ENCODE data around the gene IPO9. TPM values are rescaled to one million over a fixed set of nuclear protein-coding genes. Genes with fewer than 3 reads are reported as not detected.
A peak's percentile ranks its signal among the peaks of the same experiment; 100 is the strongest.

The IPO9 gene
- total RNA-seq, 1 experiment from 2014 or later, result 76.2 TPM

DNA sequence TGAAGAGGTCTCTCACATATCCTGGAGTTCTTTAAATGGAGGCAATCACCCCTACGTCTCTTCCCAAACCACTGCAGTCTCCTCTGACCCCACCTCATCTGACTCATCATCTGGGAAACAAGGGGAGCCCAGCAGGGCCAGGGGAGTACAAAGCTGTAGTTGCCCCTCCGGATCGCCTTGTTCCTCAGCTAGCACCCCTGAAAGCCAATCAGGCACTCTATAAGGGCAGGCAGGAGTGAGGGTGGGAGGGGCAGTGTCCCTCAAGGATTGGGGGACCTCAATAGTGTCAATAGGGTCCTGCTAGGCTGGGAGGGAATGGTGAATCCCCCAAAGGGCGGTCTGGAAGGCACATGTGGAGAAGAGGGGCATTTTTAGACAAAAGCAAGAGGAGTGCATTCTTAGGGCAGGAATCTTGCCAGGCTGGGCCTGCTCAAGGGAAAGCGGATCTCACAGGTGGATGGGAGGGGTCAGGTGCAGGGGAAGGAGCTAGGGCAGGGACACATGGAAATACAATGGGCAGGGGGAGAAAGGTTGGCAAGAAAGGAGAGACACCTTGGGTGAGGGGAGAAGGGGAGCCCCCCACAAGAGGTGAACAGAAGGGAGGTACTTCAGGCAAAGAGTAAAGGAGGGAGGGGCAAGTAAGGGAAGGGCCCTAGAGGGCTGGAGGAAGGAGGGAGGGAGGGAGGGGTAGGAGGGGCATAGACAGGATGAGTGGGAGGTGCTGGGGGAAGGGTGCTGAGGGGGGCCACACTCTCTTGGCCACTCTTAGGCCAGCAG is 65.6 kb downstream of the IPO9 start:
- H3K4me2 ChIP-seq, result no peak overlapping the region
- no peaks in the 10 kb centered on the region for H3K9me2 ChIP-seq (ENCODE audit: insufficient read depth)
- DNase-seq, result no peak
- H3K36me3 ChIP-seq (ENCODE audit: low read depth), result no peaks in the 10 kb centered on the region
- TF ChIP-seq EZH2 (IDR thresholded peaks at IDR 0.05; ENCODE audit: low read depth), result no peak
- TF ChIP-seq, protein P1, sequence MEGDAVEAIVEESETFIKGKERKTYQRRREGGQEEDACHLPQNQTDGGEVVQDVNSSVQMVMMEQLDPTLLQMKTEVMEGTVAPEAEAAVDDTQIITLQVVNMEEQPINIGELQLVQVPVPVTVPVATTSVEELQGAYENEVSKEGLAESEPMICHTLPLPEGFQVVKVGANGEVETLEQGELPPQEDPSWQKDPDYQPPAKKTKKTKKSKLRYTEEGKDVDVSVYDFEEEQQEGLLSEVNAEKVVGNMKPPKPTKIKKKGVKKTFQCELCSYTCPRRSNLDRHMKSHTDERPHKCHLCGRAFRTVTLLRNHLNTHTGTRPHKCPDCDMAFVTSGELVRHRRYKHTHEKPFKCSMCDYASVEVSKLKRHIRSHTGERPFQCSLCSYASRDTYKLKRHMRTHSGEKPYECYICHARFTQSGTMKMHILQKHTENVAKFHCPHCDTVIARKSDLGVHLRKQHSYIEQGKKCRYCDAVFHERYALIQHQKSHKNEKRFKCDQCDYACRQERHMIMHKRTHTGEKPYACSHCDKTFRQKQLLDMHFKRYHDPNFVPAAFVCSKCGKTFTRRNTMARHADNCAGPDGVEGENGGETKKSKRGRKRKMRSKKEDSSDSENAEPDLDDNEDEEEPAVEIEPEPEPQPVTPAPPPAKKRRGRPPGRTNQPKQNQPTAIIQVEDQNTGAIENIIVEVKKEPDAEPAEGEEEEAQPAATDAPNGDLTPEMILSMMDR (conservative IDR thresholded peaks at IDR 0.05), result no peak
- no peak overlapping the region for H2AFZ ChIP-seq
- H3K27me3 ChIP-seq (ENCODE audit: insufficient read depth, low read depth), result no peaks in the 10 kb centered on the region
- H3K4me3 ChIP-seq, result no peak overlapping the region
- intact Hi-C loops (cut with micrococcal nuclease; ENCODE audit: unreplicated experiment), result loop anchor here (1.0 kb wide), 1 partner anchor 241 kb away; no protein-coding TSS in a partner anchor
- no peak overlapping the region for H3K27ac ChIP-seq
- POLR2A ChIA-PET (ENCODE audit: unreplicated experiment), result interaction anchor here (0.6 to 0.7 kb wide), 2 partner anchors 13 to 16 kb away, joined by 3 to 4 read pairs; no protein-coding TSS in a partner anchor
- no peaks in the 10 kb centered on the region for H3K79me2 ChIP-seq (ENCODE audit: low read depth)
- BruUV-seq (replicated peaks), result no TSS peak
- H3F3A ChIP-seq (ENCODE audit: insufficient read depth, low read depth), result peaks cover 41% of the 10 kb centered on the region
- H4K20me1 ChIP-seq (ENCODE audit: insufficient read depth), result no peaks in the 10 kb centered on the region
- no peaks in the 10 kb centered on the region for H3K9me3 ChIP-seq (ENCODE audit: insufficient read depth, low read depth)
- peaks cover 29% of the 10 kb centered on the region for H3K4me1 ChIP-seq (replicated peaks; ENCODE audit: insufficient read depth)
- CTCF ChIA-PET, result interaction anchor here (0.5 to 1.8 kb wide), 4 partner anchors 12 to 179 kb away, joined by 3 to 10 read pairs (median 5); no protein-coding TSS in a partner anchor

DNA sequence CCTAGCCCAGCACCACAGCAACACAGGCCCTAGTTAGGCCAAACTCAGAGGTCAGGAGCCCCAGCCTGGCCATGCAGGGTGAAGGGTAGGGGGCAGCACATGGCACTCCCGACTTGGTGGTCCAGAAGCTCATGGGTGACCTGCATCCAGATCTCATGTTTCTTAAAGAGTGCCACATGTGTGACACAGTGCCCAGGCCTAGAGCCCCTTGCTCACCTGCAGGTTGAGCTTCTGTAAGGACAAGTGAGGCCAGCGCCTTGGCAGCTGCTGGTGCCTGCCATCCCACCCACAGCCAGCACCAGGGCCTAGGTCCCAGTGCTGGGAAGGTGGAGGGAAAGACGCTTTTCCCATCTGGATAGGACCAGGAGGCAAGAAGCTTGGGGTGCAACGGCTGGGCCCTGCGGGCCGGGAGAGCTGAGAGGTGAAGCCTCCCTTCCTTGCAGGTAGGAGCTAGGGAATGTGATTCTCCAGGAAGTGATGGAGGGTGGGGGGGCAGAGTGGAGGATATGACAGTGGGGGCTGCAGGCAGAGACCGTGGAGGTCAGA is 66.2 kb downstream of the IPO9 start:
- H3K4me2 ChIP-seq, result no peak overlapping the region
- CTCF ChIA-PET, result interaction anchor here (0.5 to 2.2 kb wide), 9 partner anchors 12 to 240 kb away, joined by 3 to 23 read pairs (median 7); no protein-coding TSS in a partner anchor
- no TSS peak for BruUV-seq (replicated peaks)
- peak in 1 of 2 experiments; percentile 24 for DNase-seq
- H3K4me1 ChIP-seq (replicated peaks; ENCODE audit: insufficient read depth), result peaks cover 29% of the 10 kb centered on the region
- no peak overlapping the region for H3K27ac ChIP-seq
- H4K20me1 ChIP-seq (ENCODE audit: insufficient read depth), result no peaks in the 10 kb centered on the region
- no peaks in the 10 kb centered on the region for H3K79me2 ChIP-seq (ENCODE audit: low read depth)
- H2AFZ ChIP-seq, result no peak overlapping the region
- H3K27me3 ChIP-seq (ENCODE audit: insufficient read depth, low read depth), result no peaks in the 10 kb centered on the region
- no peaks in the 10 kb centered on the region for H3K36me3 ChIP-seq (ENCODE audit: low read depth)
- H3F3A ChIP-seq (ENCODE audit: insufficient read depth, low read depth), result peaks cover 41% of the 10 kb centered on the region
- intact Hi-C loops (cut with micrococcal nuclease; ENCODE audit: unreplicated experiment), result loop anchor here (1.0 kb wide), 1 partner anchor 240 kb away; no protein-coding TSS in a partner anchor
- H3K9me3 ChIP-seq (ENCODE audit: insufficient read depth, low read depth), result no peaks in the 10 kb centered on the region
- H3K4me3 ChIP-seq, result no peak overlapping the region
- POLR2A ChIA-PET (ENCODE audit: unreplicated experiment), result interaction anchor here (0.6 kb wide), 2 partner anchors 14 to 73 kb away, joined by 3 to 8 read pairs; no protein-coding TSS in a partner anchor
- no peaks in the 10 kb centered on the region for H3K9me2 ChIP-seq (ENCODE audit: insufficient read depth)
- TF ChIP-seq, protein P1 (conservative IDR thresholded peaks at IDR 0.05), result no peak
- no peak for TF ChIP-seq EZH2 (IDR thresholded peaks at IDR 0.05; ENCODE audit: low read depth)

DNA sequence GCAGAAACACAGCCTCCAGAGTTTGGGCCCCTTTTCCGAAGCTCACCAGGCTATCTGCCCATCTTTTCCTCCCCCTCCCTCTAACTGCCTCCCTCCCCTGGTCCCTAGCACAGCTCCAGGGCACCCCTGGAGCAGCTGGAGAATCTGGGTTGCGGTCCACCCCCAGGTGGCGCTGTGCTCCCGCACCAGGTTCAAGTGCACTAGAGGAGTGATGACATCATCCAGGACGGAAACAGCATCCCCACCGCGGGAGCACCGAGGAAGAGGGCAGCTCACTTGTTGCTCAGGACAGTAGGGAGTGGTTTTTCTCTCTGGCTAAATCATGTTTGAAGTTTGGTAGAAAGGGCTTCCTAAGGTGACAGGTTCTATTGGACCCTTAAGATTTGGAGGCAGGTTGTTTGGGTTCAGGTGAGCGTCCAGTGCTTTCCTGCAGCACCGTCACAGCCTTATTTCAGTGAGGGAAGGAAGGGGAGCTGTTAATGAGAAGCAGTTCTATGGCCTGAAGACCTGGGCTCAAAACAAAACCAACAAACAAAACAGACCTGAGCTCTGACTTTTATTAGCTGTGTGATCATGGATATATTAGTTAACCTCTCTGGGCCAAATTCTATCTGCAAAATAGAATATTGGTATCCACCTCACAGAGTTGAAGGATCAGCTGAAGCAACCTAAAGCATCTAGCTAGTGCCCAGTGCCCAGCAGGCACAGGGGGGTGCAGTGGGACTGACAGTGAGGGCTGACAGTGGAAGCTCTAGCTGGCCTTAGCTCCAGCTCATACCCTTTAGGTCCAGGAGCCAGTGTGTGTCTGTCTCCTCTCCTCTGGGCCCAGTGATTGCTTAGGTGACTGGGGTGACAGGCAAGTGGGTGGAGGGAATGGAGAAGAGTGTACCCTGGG is 67.2 kb downstream of the IPO9 start:
- H3K9me2 ChIP-seq (ENCODE audit: insufficient read depth), result no peaks in the 10 kb centered on the region
- TF ChIP-seq EZH2 (IDR thresholded peaks at IDR 0.05; ENCODE audit: low read depth), result no peak
- TF ChIP-seq, protein P1 (conservative IDR thresholded peaks at IDR 0.05), result peak; percentile 98
- no peaks in the 10 kb centered on the region for H3K36me3 ChIP-seq (ENCODE audit: low read depth)
- TSS peak; percentile 12 for BruUV-seq (replicated peaks)
- no peaks in the 10 kb centered on the region for H3K9me3 ChIP-seq (ENCODE audit: insufficient read depth, low read depth)
- DNase-seq, result peak; percentile 75 to 89
- H3K27ac ChIP-seq, result peak overlapping the region; percentile 61
- H4K20me1 ChIP-seq (ENCODE audit: insufficient read depth), result no peaks in the 10 kb centered on the region
- no peaks in the 10 kb centered on the region for H3K79me2 ChIP-seq (ENCODE audit: low read depth)
- ChIA-PET POLR2A (ENCODE audit: unreplicated experiment) (interaction anchor here (0.6 to 0.7 kb wide), 4 partner anchors 24 to 412 kb away, joined by 3 to 8 read pairs (median 4); no protein-coding TSS in a partner anchor), CTCF (interaction anchor here (0.5 to 2.2 kb wide), 14 partner anchors 13 to 445 kb away, joined by 3 to 23 read pairs (median 7); no protein-coding TSS in a partner anchor)
- no peak overlapping the region for H3K4me3 ChIP-seq
- H3K4me2 ChIP-seq, result peak overlapping the region; percentile 43
- H2AFZ ChIP-seq, result no peak overlapping the region; the same call in 1 of the 2 replicates
- peaks cover 35% of the 10 kb centered on the region for H3F3A ChIP-seq (ENCODE audit: insufficient read depth, low read depth)
- intact Hi-C loops (cut with micrococcal nuclease; ENCODE audit: unreplicated experiment), result loop anchor here (1.0 kb wide), 3 partner anchors 76 to 239 kb away; no protein-coding TSS in a partner anchor
- H3K4me1 ChIP-seq (replicated peaks; ENCODE audit: insufficient read depth), result peaks cover 29% of the 10 kb centered on the region
- H3K27me3 ChIP-seq (ENCODE audit: insufficient read depth, low read depth), result no peaks in the 10 kb centered on the region
